Esophagus squamous epithelium (tissue), 4 donors: ENCODE data around the gene LIMK2.

ENCODE experiments used
- CTCF ChIP-seq, 6 experiments: fragments of 450-650 bp in 4 of 6; fragments of 200-600 bp in 2 of 6; sonication (generic) in 2 of 6; IDR thresholded peaks; one replicate each; pipeline ENCODE4 v1.5.1; 2016 to 2019; ENCODE audit warnings: antibody characterized with exemption in 6 of 6, mild to moderate bottlenecking in 4 of 6, moderate library complexity in 4 of 6
- POLR2A ChIP-seq, 4 donors: fragments of 450-650 bp; IDR thresholded peaks; one replicate each; pipeline ENCODE4 v1.6.1; 2017; ENCODE audit warnings: antibody characterized with exemption in 4 of 4, mild to moderate bottlenecking in 4 of 4, moderate library complexity in 3 of 4

- TF ChIP-seq CTCF (IDR thresholded peaks at IDR 0.05) (no peak), POLR2A (IDR thresholded peaks at IDR 0.05) (no peak)
Measured at GRCh38 chr22:31302006-31302405, 89.9 kb downstream of the LIMK2 start.
